Suprapubic skin (tissue), 4 donors: ENCODE results near the gene OSGIN1. TPM values are rescaled to one million over a fixed set of nuclear protein-coding genes. Genes with fewer than 3 reads are reported as not detected.
A peak's percentile ranks its signal among the peaks of the same experiment; 100 is the strongest.

Experiments
- DNase-seq, 2 donors: peaks; one replicate each; pipeline ENCODE4 v3.0.0-alpha.2; 2019; ENCODE audit warnings: low spot score in 2 of 2
- H3K27ac ChIP-seq: fragments of 200-600 bp; sonication (generic); one replicate; pipeline ENCODE4 v1.5.1; 2019
- H3K27me3 ChIP-seq: fragments of 200-600 bp; sonication (generic); one replicate; pipeline ENCODE4 v1.5.1; 2019
- H3K36me3 ChIP-seq: fragments of 200-600 bp; sonication (generic); one replicate; pipeline ENCODE4 v1.5.1; 2019
- H3K4me1 ChIP-seq: fragments of 200-600 bp; sonication (generic); one replicate; pipeline ENCODE4 v1.5.1; 2019
- H3K4me3 ChIP-seq: fragments of 200-600 bp; sonication (generic); one replicate; pipeline ENCODE4 v1.5.1; 2019; ENCODE audit warnings: mild to moderate bottlenecking
- H3K9me3 ChIP-seq: fragments of 200-600 bp; sonication (generic); one replicate; pipeline ENCODE4 v1.5.1; 2019
- EP300 ChIP-seq: sonication (generic); formaldehyde crosslinking; IDR thresholded peaks from one replicate; pipeline ENCODE4 v1.6.1; 2017; ENCODE audit warnings: antibody characterized with exemption
- POLR2A ChIP-seq, 2 donors: fragments of 450-650 bp; IDR thresholded peaks; one replicate each; pipeline ENCODE4 v1.6.1; 2017; ENCODE audit warnings: antibody characterized with exemption in 2 of 2, mild to moderate bottlenecking in 2 of 2, moderate library complexity in 2 of 2
- POLR2AphosphoS5 ChIP-seq, 3 donors: sonication (generic); formaldehyde crosslinking; IDR thresholded peaks; one replicate each; pipeline ENCODE4 v1.6.1; 2017; ENCODE audit warnings: antibody characterized with exemption in 3 of 3
- WGBS: methylation state at CpG from one replicate; pipeline ENCODE4 v1.1.5; 2018; 5-methylcytosine and 5-hydroxymethylcytosine counted together
- total RNA-seq, 4 donors: library from RNA; depleted of rRNA; stranded (reverse); fragments of >200 nt; gene quantifications; one replicate each; pipeline ENCODE4 v1.1.0, GENCODE V29; 2016
- TF ChIP-seq, protein P1 (sequence below), 2 donors: fragments of 200-600 bp in 1 of 2; fragments of 450-650 bp in 1 of 2; sonication (generic) in 1 of 2; IDR thresholded peaks; one replicate each; pipeline ENCODE4 v1.5.1; 2016 to 2019; ENCODE audit warnings: antibody characterized with exemption in 2 of 2, mild to moderate bottlenecking in 1 of 2, moderate library complexity in 1 of 2

OSGIN1 gene
- total RNA-seq, 4 donors from 2014 or later: 1.0 to 2.2 (median 1.5) TPM

DNA sequence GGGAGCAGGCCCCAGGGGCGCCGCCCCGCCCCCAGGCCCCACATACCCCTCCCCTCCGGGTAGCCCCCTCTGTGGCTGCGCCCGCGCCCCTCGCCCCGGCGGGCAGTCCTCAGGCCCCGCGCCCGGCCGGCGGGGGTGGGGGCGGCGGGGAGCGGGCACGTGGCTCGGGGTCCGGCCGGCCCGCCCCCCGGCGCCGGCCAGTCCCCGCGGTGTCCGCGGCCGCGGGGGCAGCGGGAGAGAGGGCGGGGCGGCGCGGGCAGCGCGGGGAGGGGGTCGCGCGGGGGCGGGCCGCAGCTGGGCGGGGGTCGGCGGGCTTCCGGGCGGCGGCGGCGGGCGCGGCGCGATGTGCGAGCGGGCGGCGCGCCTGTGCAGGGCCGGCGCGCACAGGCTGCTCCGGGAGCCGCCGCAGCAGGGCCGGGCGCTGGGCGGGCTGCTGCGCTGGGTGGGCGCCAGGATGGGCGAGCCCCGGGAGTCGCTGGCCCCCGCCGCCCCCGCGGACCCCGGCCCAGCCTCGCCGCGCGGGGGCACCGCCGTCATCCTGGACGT is 15.3 kb downstream of the OSGIN1 start:
- WGBS: no CpG with 5 or more reads among the region's 87 CpGs
- peak overlapping the region; percentile 45 for H3K4me3 ChIP-seq
- peaks cover 8% of the 10 kb centered on the region for H3K4me1 ChIP-seq
- peaks cover 21% of the 10 kb centered on the region for H3K27me3 ChIP-seq
- no peaks in the 10 kb centered on the region for H3K9me3 ChIP-seq
- TF ChIP-seq, protein P1, sequence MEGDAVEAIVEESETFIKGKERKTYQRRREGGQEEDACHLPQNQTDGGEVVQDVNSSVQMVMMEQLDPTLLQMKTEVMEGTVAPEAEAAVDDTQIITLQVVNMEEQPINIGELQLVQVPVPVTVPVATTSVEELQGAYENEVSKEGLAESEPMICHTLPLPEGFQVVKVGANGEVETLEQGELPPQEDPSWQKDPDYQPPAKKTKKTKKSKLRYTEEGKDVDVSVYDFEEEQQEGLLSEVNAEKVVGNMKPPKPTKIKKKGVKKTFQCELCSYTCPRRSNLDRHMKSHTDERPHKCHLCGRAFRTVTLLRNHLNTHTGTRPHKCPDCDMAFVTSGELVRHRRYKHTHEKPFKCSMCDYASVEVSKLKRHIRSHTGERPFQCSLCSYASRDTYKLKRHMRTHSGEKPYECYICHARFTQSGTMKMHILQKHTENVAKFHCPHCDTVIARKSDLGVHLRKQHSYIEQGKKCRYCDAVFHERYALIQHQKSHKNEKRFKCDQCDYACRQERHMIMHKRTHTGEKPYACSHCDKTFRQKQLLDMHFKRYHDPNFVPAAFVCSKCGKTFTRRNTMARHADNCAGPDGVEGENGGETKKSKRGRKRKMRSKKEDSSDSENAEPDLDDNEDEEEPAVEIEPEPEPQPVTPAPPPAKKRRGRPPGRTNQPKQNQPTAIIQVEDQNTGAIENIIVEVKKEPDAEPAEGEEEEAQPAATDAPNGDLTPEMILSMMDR (IDR thresholded peaks at IDR 0.05): no peak
- TF ChIP-seq EP300 (no peak), POLR2A (IDR thresholded peaks at IDR 0.05) (no peak), POLR2AphosphoS5 (IDR thresholded peaks at IDR 0.05) (no peak)
- H3K27ac ChIP-seq: no peak overlapping the region
- H3K36me3 ChIP-seq: peaks cover 20% of the 10 kb centered on the region
- no peak for DNase-seq

DNA sequence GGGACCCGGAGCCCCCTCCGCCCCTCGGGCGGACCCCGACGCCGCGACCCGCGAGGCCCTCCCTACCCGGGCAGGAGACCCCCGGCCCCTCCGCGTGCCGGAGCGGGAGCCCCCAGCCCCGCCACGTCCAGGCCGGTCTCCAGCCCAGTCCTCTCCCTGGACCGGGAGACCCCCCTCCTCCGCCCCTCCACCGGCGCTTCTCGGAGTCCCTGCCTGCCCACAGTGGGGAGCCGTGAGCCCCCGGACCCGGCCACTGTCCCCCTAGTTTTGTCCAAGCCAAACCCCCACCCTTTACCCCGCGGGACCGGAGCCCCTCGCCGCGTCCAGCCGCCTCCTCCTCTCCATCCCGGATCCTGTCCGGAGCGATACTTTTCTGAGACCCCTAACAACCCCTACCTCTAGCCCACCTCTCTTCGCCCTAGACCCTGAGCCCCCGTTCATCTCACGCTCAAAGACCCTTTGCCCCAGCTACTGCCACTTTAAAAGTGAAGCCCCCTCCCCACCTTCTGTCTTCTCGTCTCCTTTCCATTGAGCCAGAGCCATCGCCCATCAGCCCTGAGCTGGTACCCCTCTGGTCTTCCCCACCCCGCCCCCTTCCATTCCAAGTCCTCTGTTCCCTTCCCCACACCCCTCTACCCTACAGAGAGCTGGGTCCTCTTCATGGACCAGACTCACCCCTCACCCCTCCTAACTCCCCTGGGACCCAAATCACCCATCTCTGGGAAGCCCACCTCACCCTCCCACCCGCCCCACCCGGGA is 16.0 kb downstream of the OSGIN1 start:
- H3K4me3 ChIP-seq: peak overlapping the region; percentile 28
- peaks cover 15% of the 10 kb centered on the region for H3K36me3 ChIP-seq
- peaks cover 21% of the 10 kb centered on the region for H3K27me3 ChIP-seq
- peaks cover 8% of the 10 kb centered on the region for H3K4me1 ChIP-seq
- no peaks in the 10 kb centered on the region for H3K9me3 ChIP-seq
- WGBS: 7% methylated on average over 18 of the region's 45 CpGs
- TF ChIP-seq EP300: no peak
- TF ChIP-seq, protein P1 (IDR thresholded peaks at IDR 0.05): no peak
- no peak overlapping the region for H3K27ac ChIP-seq
- DNase-seq: peak in 1 of 2 donors; percentile 65

- no peak overlapping the region for H3K27ac ChIP-seq
- 15% methylated on average over 5 of the region's 18 CpGs for WGBS
- H3K36me3 ChIP-seq: peaks cover 10% of the 10 kb centered on the region
- TF ChIP-seq EP300 (no peak), POLR2A (IDR thresholded peaks at IDR 0.05) (no peak), POLR2AphosphoS5 (IDR thresholded peaks at IDR 0.05) (no peak)
- TF ChIP-seq, protein P1 (IDR thresholded peaks at IDR 0.05): no peak
- peaks cover 8% of the 10 kb centered on the region for H3K4me1 ChIP-seq
- no peak overlapping the region for H3K4me3 ChIP-seq
- DNase-seq: peak in 1 of 2 donors; percentile 50
- H3K27me3 ChIP-seq: peaks cover 25% of the 10 kb centered on the region
- H3K9me3 ChIP-seq: no peaks in the 10 kb centered on the region
Observed at GRCh38 chr16:83969771-83970429, 16.9 kb downstream of the OSGIN1 start.

DNA sequence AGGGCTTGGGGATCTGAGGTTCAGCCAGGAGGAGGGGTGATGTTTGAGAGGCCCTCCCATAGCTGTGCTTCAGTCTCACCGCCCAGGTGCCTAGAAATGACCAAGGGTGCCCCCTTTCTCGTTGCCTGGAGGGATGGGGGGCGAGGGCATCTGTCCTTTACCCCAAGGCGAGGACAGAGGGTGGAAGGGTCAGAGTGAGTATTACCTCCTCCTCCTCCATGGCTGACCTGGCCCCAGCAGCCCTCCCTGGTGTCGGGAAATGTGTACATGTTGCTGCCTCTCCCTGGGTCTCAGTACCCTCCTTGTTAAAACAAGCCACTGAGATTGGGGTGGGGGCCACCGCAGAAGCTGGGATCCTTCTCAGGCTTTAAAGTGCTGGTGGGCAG is 17.4 kb downstream of the OSGIN1 start:
- WGBS: no CpG with 5 or more reads among the region's 6 CpGs
- Histone ChIP-seq H3K9me3 (no peaks in the 10 kb centered on the region), H3K4me3 (no peak overlapping the region), H3K27me3 (peaks cover 26% of the 10 kb centered on the region), H3K27ac (no peak overlapping the region), H3K4me1 (peaks cover 8% of the 10 kb centered on the region), H3K36me3 (peaks cover 5% of the 10 kb centered on the region)
- no peak for DNase-seq
- no peak for TF ChIP-seq EP300
- TF ChIP-seq, protein P1 (IDR thresholded peaks at IDR 0.05): no peak
- TF ChIP-seq POLR2AphosphoS5 (IDR thresholded peaks at IDR 0.05): no peak
- no peak for TF ChIP-seq POLR2A (IDR thresholded peaks at IDR 0.05)
